Keratinocyte (primary cell): ENCODE data around the gene HELZ. TPM values are rescaled to one million over a fixed set of nuclear protein-coding genes. Genes with fewer than 3 reads are reported as not detected.

Experiments used
- DNase-seq: peaks from one replicate; pipeline ENCODE4 v3.0.0-alpha.2; 2011; ENCODE audit warnings: low read depth, missing footprints, low spot score
- FAIRE-seq: peaks from 2 replicates; lab custom pipeline; 2011; peaks lifted over from hg19 to GRCh38; lab: Jason Lieb, UNC
- H2AFZ ChIP-seq: 2 replicates; pipeline ENCODE4 v1.6.0; 2012; ENCODE audit warnings: low read length, control low read depth, inconsistent platforms; ENCODE audit not compliant: control insufficient read depth
- H3K27ac ChIP-seq: 2 replicates; pipeline ENCODE4 v1.5.1; 2011; ENCODE audit warnings: low read length; ENCODE audit not compliant: control insufficient read depth, insufficient read depth
- H3K27me3 ChIP-seq: 3 replicates; pipeline ENCODE4 v1.6.0; 2011; ENCODE audit warnings: low read length; ENCODE audit not compliant: control insufficient read depth, insufficient read depth; ENCODE audit errors: extremely low read depth
- H3K36me3 ChIP-seq, 2 experiments: 2 replicates in 1 of 2; 3 replicates in 1 of 2; pipeline ENCODE4 v1.5.1; 2011; ENCODE audit warnings: low read length in 2 of 2, mild to moderate bottlenecking in 1 of 2; ENCODE audit not compliant: control insufficient read depth in 2 of 2, insufficient read depth in 2 of 2; ENCODE audit errors: extremely low read depth in 1 of 2
- H3K4me1 ChIP-seq: 3 replicates; pipeline ENCODE4 v1.5.1; 2011; ENCODE audit warnings: low read length; ENCODE audit not compliant: control insufficient read depth, insufficient read depth; ENCODE audit errors: extremely low read depth
- H3K4me2 ChIP-seq: 3 replicates; pipeline ENCODE4 v1.6.0; 2011; ENCODE audit warnings: low read depth, low read length; ENCODE audit not compliant: control insufficient read depth, insufficient read depth; ENCODE audit errors: extremely low read depth
- H3K4me3 ChIP-seq, 3 experiments: fragments of 200-600 bp in 1 of 3; sonication (generic) in 1 of 3; 2 replicates in 2 of 3; 3 replicates in 1 of 3; pipeline ENCODE4 v1.5.1; 2011 to 2016; ENCODE audit warnings: low read length in 3 of 3, mild to moderate bottlenecking in 3 of 3, control low read depth in 2 of 3, inconsistent platforms in 1 of 3, low read depth in 1 of 3, mixed read lengths in 1 of 3, mixed run types in 1 of 3, moderate library complexity in 1 of 3; ENCODE audit not compliant: control insufficient read depth in 2 of 3, insufficient read depth in 2 of 3; ENCODE audit errors: extremely low read depth in 1 of 3
- H3K79me2 ChIP-seq: 2 replicates; pipeline ENCODE4 v1.6.0; 2012; ENCODE audit warnings: low read length; ENCODE audit not compliant: control insufficient read depth, insufficient read depth
- H3K9ac ChIP-seq: 3 replicates; pipeline ENCODE4 v1.6.0; 2011; ENCODE audit warnings: low read length; ENCODE audit not compliant: control insufficient read depth, insufficient read depth; ENCODE audit errors: extremely low read depth
- H3K9me1 ChIP-seq: 3 replicates; pipeline ENCODE4 v1.6.0; 2011; ENCODE audit warnings: low read length; ENCODE audit not compliant: control insufficient read depth, insufficient read depth; ENCODE audit errors: extremely low read depth
- H3K9me3 ChIP-seq: 2 replicates; pipeline ENCODE4 v1.5.1; 2012; ENCODE audit warnings: low read depth, low read length; ENCODE audit not compliant: control insufficient read depth
- H4K20me1 ChIP-seq: 3 replicates; pipeline ENCODE4 v1.6.0; 2011; ENCODE audit warnings: low read length; ENCODE audit not compliant: control insufficient read depth, insufficient read depth; ENCODE audit errors: extremely low read depth
- CTCF ChIP-seq, 3 experiments: IDR thresholded peaks in 1 of 3; conservative IDR thresholded peaks in 1 of 3; optimal IDR thresholded peaks in 1 of 3; 2 replicates in 2 of 3; 3 replicates in 1 of 3; pipeline versions ENCODE3 to v1.5.1; 2011; ENCODE audit warnings: low read length in 3 of 3, mild to moderate bottlenecking in 3 of 3, moderate library complexity in 2 of 3, control low read depth in 1 of 3, inconsistent platforms in 1 of 3; ENCODE audit not compliant: insufficient read depth in 2 of 3; ENCODE audit errors: extremely low read depth in 1 of 3
- EZH2 ChIP-seq: IDR thresholded peaks from one replicate; pipeline ENCODE4 v1.6.1; 2012; ENCODE audit warnings: inconsistent platforms, mild to moderate bottlenecking, low read length, moderate library complexity
- dilution Hi-C: fragments of 300-500 bp; cut with MboI; formaldehyde crosslinking; loops from one replicate; pipeline ENCODE4 v1.7.0; 2020; ENCODE audit warnings: low sequenced_read_pairs; ENCODE audit not compliant: extremely low pct_ligation_motif_present
- polyA plus RNA-seq, 5 experiments: library from polyadenylated mRNA; depleted of rRNA in 3 of 5; stranded (reverse) in 3 of 5; stranded (forward) in 1 of 5; unstranded in 1 of 5; fragments of >200 nt; gene quantifications; 1 replicate in 1 of 5; 2 replicates in 3 of 5; 3 replicates in 1 of 5; pipeline versions ENCODE4 v1.2.1 to v1.2.3, GENCODE V29; 2011 to 2012; ENCODE audit warnings: missing spikeins in 2 of 5, low read depth in 1 of 5, low replicate concordance in 1 of 5

Gene HELZ
- polyA plus RNA-seq, 1 donor (not counting 4 experiments of a cell fraction or from before 2014, with no cell fraction given): 18.2 TPM

DNA sequence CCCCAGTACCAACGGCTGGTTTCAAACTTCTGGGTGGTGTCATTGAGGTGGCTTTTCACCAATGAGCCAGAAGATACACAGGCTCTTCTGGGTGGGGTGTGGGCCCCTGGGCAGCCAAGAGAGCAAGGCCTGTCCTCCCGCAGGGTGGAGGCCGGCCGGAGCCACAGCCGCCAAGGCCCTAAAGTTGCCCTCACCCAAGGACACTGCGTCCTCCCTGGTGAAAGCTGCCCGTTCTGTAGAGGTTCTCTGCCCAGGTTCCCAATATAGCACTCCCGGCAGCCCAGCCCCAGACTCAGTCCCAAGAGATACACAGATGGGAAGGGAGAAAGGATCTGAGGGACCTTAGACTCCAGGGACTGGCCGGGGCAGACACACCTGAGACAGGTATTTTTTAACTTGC, 211.4 kb downstream of the HELZ start:
- Histone ChIP-seq H3K4me1 (no peaks in the 10 kb centered on the region), H4K20me1 (no peaks in the 10 kb centered on the region), H3K9me3 (no peaks in the 10 kb centered on the region), H3K9ac (no peak overlapping the region), H3K27ac (no peak overlapping the region), H3K79me2 (no peaks in the 10 kb centered on the region), H3K4me3 (no peak overlapping the region), H3K9me1 (no peaks in the 10 kb centered on the region), H3K4me2 (no peak overlapping the region), H3K27me3 (no peaks in the 10 kb centered on the region), H3K36me3 (no peaks in the 10 kb centered on the region), H2AFZ (no peak overlapping the region)
- no peak for TF ChIP-seq EZH2
- no peak for FAIRE-seq
- no peak for DNase-seq
- dilution Hi-C loops: no loop called here

DNA sequence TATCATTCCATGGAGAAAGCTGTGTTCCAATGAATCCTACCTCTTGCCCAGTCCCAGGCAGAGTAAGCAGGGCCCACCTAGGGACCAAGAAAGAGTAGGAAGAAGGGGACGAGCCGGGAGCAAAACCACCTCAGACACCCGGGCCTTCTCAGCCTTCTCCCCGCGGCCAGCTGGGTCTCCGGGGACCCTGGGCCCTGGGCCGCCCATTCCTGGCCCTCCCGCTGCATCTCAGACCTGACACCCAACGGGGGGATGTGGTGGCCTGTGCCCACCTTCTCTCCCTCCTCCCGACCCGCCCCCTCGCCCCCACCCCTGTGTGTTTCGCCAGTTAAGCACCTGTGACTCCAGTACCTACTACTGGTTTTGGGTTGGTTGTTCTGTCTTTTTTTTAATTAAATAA, 212.0 kb downstream of the HELZ start:
- Histone ChIP-seq H3K9me3 (no peaks in the 10 kb centered on the region), H3K27me3 (no peaks in the 10 kb centered on the region), H3K79me2 (no peaks in the 10 kb centered on the region), H2AFZ (no peak overlapping the region), H3K9me1 (no peaks in the 10 kb centered on the region), H3K9ac (no peak overlapping the region), H4K20me1 (no peaks in the 10 kb centered on the region), H3K4me2 (no peak overlapping the region), H3K27ac (no peak overlapping the region), H3K36me3 (no peaks in the 10 kb centered on the region), H3K4me1 (no peaks in the 10 kb centered on the region), H3K4me3 (no peak overlapping the region)
- dilution Hi-C loops: no loop called here
- DNase-seq (no peak), FAIRE-seq (no peak)
- no peak for TF ChIP-seq CTCF (optimal IDR thresholded peaks at IDR 0.05 in 1 of 3, IDR thresholded peaks at IDR 0.05 in 1 of 3, conservative IDR thresholded peaks at IDR 0.05 in 1 of 3; ENCODE audit: extremely low read depth in 1 of 3, insufficient read depth in 2 of 3, low read length in 3 of 3)
- TF ChIP-seq EZH2: no peak

DNA sequence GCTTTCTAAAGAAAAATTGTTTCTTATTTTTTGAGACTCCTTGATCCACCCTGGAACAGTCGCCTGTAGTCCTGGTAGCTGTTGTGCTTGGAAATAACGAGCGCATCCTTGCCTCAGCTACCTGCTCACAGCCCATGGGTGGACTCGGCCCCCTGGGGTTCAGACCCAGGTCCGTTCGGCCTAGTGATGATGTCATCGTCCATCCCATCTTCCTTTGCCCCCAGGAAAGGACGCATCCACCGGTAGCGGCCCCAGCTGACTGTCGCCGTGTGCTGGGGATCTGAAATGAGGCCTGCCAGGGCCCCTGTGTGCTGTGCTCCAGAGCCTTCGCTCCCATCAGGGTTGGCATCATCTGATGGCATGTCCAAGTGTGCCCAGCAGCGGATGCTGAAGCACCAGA, 212.6 kb downstream of the HELZ start:
- Histone ChIP-seq H3K79me2 (no peaks in the 10 kb centered on the region), H3K9me3 (no peaks in the 10 kb centered on the region), H3K36me3 (no peaks in the 10 kb centered on the region), H3K9ac (no peak overlapping the region), H3K4me3 (no peak overlapping the region), H3K9me1 (no peaks in the 10 kb centered on the region), H2AFZ (no peak overlapping the region), H4K20me1 (no peaks in the 10 kb centered on the region), H3K27me3 (peaks cover under 1% of the 10 kb centered on the region), H3K27ac (no peak overlapping the region), H3K4me1 (no peaks in the 10 kb centered on the region), H3K4me2 (no peak overlapping the region)
- no peak for FAIRE-seq
- dilution Hi-C loops: no loop called here
- TF ChIP-seq EZH2 (no peak), CTCF (optimal IDR thresholded peaks at IDR 0.05 in 1 of 3, IDR thresholded peaks at IDR 0.05 in 1 of 3, conservative IDR thresholded peaks at IDR 0.05 in 1 of 3; ENCODE audit: extremely low read depth in 1 of 3, insufficient read depth in 2 of 3, low read length in 3 of 3) (no peak)
- DNase-seq: no peak
